ENCODE measurements around the gene TFCP2.

The TFCP2 gene

GRCh38 chr12:51152953-51153352 is 20.0 kb downstream of the TFCP2 start:
- no peak for DNase-seq

DNA sequence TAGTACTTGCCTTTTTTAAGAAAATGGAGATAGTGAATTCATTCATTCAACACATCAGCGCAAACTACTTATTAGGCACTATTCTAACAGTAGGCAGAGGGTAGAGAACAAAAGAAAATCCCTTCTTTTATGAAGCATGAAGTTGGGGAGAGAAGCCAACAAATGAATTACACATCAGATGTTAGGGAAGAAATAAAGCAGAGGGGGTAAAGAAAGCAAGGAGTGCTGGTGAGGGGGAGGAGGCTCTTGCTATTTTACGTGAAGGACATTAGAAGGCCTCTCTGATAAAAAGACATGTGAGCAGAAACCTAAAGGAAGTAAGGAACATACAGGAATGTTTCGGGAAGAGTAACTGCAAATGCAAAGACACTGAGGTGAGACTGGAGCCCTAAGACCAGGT is 22.2 kb downstream of the TFCP2 start:
- DNase-seq = no peak

DNA sequence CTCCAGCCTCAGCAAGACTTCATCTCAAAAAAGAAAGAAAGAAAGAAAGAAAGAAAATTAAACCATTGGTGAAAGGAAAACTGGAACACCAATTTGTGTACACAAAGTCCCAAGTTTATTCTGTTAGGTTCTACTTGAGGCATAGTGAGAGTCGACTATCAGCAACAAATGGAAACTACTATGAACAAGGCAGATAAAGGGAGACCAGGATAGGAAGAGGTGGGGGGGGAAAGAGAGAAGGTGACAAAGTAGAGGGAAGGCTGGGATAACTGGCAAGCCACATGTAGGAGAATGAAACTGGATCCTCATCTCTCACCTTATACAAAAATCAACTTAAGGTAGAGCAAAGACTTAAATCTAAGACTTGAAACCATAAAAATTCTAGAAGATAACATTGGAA is 25.6 kb downstream of the TFCP2 start:
- DNase-seq = no peak

GRCh38 chr12:51139292-51139844 is 33.6 kb downstream of the TFCP2 start:
- no peak for DNase-seq

DNA sequence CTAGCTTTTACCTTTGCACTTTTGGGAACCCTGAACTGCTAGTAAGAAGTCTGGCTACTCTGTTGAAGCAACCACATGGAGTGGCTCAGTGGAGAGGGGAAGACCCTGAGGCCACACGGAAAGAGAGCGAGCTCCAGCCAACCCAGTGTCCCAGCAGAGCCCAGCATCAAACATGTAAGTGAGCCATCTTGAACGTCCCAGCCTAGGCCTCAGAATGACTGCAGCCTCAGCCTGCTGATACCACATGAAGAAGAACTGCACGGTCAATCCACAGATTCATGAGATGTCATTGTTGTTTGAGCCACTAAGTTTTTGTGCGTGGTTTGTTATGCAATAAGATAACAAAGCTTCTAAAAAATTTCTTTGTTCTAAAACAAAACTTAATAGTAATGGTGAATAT is 40.2 kb downstream of the TFCP2 start:
- DNase-seq = no peak

- DNase-seq = no peak
These were observed 41.0 kb downstream of the TFCP2 start for GRCh38 chr12:51131745-51132521.

- no peak for DNase-seq
These were observed 44.0 kb downstream of the TFCP2 start for GRCh38 chr12:51128919-51129318.

- no peak for DNase-seq
These were observed 45.7 kb downstream of the TFCP2 start for GRCh38 chr12:51127050-51127729.

- DNase-seq = no peak
These were observed 46.6 kb downstream of the TFCP2 start for GRCh38 chr12:51126297-51126696.

DNA sequence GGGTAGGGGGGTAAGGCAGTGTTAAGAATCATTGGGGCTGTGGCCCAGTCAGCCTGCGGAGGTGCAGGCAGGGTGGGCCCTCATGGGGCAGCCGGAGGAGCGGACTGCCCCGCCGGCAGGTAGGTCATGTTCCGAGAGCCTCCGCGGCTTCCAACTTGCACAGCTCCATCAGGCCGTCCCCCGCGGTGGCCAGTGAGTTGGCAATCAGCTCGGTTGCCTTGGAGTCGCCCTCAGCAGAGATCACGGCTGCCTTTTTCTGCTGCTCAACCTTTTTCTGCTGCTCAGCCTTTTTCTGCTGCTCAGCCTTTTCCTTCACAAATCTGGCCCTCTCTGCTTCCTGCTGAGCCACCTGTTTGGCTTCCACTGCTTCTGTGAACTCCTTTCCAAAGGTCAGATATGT is 48.4 kb downstream of the TFCP2 start:
- no peak for DNase-seq

- DNase-seq = no peak
These were observed 50.1 kb downstream of the TFCP2 start for GRCh38 chr12:51122844-51123243.

GRCh38 chr12:51118706-51119105 is 54.2 kb downstream of the TFCP2 start:
- no peak for DNase-seq

DNA sequence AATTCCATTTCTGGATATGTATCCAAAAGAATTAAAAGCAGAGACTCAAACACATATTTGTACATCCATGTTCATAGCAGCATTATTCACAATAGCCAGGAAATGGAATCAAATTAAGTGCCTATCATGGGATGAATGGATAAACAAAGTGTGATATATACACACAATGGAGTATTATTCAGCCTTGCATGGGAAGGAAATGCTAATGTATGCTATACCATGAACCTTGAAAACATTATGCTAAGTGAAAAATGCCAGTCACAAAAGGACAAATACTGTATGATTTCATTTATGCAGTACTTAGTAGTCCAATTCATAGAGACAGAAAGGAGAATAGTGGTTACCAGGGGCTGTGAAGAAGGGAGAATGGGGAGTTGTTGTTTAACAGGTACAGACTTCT is 57.4 kb downstream of the TFCP2 start:
- DNase-seq = no peak

- no peak for DNase-seq
These were observed 64.8 kb downstream of the TFCP2 start for GRCh38 chr12:51108136-51108535.

GRCh38 chr12:51103977-51104376 is 69.0 kb downstream of the TFCP2 start:
- DNase-seq = no peak

DNA sequence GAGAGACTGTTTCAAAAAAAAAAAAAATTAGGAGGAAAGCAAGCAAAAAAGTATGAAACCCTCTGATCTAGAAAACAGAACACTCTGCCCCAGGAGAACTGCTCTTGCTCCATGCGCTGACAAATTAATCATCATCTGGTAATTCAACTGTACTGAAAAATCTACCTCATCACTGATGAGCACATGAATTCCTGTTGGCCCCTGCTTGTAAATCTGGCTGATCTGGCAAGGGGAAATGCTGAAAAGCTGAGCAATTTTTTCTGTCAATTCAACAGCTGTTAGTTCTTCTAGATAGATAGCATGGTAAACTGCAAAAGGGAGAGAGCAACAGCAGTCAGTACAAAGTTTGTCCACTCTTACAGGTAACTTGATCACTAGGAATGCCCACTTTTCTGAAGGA is 74.3 kb downstream of the TFCP2 start:
- no peak for DNase-seq

DNA sequence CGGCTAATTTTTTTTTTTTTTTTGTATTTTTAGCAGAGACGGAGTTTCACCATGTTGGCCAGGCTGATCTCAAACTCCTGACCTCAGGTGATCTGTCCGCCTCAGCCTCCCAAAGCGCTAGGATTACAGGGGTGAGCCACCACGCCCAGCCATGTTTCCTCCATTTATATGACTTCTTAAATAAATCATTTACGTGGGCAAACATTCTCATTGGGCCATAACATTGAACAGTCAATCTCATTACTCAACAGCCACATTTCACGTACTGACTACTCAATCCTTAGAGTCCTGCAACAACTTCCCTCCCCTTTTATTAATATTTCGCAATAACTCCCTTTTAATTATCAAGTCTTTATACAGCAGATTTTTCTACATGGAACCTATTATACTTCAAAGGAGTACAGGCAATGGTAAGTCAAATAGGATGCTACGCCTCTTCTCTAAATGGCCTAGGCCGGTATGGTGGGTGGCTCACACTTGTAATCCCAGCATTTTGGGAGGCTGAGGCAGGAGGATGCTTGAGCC is 82.2 kb downstream of the TFCP2 start:
- no peak for DNase-seq

- DNase-seq = no peak
These were observed 85.1 kb downstream of the TFCP2 start for GRCh38 chr12:51087818-51088217.

GRCh38 chr12:51086933-51087332 is 86.0 kb downstream of the TFCP2 start:
- no peak for DNase-seq

DNA sequence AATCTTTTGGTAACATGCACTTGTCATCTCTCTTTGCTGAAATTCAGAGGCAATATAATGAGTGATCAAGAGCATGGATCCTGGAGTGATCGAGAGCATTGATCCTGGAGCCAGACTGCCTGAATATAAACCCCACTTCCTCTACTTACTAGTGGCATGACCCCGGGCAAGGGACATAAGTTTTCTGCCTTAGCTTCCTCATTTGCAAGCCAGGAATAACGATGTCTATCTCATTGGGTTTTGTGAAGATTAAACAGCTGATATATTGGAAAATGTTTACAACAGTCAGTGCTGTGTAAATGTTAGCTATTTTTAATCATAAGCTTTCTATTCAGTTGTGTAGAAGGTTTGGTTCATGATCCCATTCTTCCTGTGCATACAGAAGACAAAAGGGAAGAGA is 87.2 kb downstream of the TFCP2 start:
- DNase-seq = no peak

DNA sequence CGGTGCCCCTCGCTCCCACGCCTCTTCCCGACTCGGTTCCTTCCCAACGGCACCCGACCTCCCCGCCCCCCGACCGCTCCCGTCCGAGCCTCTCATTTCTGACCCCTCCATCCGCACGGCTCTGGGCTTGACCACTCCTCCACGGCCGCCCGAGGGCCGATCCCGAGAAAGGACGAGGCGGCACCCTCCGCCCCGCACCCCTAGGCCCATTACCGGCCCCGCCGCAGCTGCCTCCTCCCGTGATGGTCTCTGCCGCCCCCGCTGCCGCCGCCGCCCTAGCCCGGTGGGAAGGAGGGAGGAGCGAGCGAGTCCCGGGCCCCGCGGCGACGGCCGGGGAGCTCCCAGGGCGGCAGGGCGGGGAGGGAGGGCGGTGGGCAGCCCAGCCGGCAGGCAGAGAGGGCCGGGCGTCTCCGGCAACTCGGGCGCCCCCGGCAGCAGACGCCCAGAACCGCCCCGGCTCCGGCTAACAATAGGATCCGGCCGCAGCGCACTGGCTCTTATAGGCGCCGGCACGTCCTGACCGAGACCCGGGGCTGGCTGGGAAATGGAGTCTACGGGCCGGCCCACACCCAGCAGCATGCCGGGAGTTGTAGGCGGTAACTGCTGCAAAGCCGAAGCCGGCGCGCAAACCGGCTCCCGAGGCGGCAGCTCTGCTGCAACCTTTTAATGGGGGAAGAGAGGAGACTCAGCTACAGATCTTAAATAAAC is 89.7 kb downstream of the TFCP2 start, which contains the start of gene CSRNP2:
TSS of gene CSRNP2 (minus strand) at position 471 of the 708 bp plus-strand sequence. CDS start 7,035 bp downstream, outside the sequence.
- DNase-seq = peak; percentile 91

GRCh38 chr12:51082561-51083125 is 90.3 kb downstream of the TFCP2 start:
- no peak for DNase-seq

- no peak for DNase-seq
These were observed 91.5 kb downstream of the TFCP2 start for GRCh38 chr12:51081421-51081820.
